NCI-H2227 treated with DMSO at 0.1 percent for 48 hours (cell line): ENCODE results near the gene LCE1A.

ENCODE experiments used
- DNase-seq: peaks from one replicate; lab custom pipeline; 2025; lab: John Stamatoyannopoulos, UW

The LCE1A gene

DNA sequence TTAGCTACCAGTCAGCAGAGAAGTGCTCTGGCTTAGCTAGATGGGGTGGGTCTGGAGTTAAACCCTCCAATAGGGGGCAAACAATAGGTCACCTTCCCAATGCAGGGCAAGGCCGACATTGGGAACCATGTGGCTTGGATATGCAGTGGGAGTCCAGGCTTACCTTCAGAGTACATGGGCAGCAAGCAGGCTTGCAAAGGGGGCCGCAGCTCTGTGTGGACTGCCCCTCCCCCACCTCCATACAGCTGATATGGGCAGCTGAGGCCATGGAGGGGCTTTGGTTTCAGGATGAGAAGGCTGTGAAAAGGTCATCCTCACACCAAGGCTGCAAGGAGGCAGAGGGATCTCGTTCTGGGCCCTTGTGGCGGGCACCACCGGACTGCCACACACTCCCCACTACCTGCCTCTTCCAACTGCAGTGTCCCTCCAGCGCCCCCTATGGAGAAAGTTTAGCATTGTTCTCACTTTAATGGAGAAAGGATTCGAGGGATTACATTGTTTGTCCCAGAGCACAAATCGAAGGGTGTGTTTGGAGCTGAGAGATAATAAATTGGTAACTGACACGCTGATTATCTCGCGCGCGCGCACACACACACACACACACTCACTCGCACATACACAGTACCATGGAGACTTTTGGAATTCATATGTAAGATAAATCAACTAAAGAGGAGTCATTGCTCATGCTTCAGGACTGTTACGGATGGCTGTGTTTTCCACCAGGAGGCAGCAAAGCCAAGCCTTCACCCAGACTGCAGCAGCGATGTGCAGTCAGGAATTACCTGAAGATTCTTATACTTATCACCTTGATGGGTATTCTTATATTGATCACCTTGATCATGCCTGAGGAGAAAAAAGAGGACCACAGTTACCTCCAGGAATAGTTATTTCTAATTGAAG lies 43.8 kb downstream of the LCE1A start:
- no peak for DNase-seq

DNA sequence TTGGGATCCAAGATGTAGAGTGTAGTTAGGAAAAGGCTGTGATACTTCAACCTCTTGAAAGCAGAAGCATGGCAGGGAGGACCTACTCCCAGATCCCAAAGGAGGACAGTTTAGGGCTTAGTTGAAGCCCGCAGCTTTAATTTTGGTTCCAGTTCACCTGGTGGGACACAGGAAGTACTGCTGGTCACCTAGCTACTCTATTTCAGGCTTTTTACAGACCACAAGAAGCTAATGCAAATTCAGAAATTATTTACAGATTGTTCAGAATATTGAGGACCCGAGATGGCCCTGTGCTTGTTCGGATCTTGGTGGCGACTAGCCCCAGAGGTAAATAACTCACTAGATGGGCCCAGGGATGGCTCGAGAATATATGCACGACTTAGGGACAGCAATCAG lies 44.5 kb downstream of the LCE1A start:
- DNase-seq, result no peak

DNA sequence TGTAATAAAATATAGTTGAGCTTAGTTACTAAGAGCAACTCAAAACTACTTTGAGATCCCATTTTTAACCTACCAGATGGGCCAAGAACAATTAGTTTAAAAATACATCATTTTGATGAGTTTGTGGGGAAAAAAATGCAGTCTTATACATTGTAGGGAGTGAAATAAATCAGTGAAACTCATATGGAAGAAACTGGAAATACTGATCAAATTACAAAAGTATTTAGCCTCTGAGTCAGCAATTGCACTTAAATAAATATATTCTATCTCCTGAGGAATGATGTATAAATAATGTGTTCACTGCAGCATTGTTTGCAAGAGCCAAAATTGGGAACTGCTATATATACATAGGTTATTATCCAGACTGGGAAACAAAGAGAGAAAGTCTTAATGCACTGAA lies 46.2 kb downstream of the LCE1A start:
- DNase-seq, result no peak

DNA sequence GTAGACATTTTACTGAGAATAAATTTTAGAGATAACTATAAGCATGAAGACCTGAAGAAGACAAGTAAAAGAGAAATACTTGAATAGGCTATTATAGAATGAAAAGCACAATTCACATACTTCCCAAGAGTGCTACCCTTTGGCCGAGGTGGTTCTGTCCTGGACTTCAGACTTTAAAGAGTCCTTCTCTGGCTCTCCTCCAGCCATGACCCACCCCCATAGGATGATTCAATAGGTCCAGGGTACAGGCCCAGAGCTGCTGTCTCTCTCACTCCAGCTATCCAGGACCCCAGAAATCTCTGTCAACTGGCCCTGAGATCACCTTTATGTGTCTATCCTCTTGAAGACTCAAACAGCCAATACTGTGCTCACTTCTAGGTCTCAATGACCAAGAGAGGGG lies 49.6 kb downstream of the LCE1A start:
- no peak for DNase-seq
